ENCODE data around the gene CSK. TPM values are rescaled to one million over a fixed set of nuclear protein-coding genes. Genes with fewer than 3 reads are reported as not detected.
A peak's percentile ranks its signal among the peaks of the same experiment; 100 is the strongest.

Gene CSK
- polyA plus RNA-seq, 1 donor: 62.4 TPM

- no peak overlapping the region for H3K4me3 ChIP-seq (ENCODE audit: low read length)
- no CpG with 5 or more reads among the region's 12 CpGs for WGBS (ENCODE audit: insufficient coverage, low lambda C conversion rate)
- H3K27ac ChIP-seq (ENCODE audit: low read length): no peak overlapping the region
- peaks cover 57% of the 10 kb centered on the region for H3K4me1 ChIP-seq (ENCODE audit: control insufficient read depth, insufficient read depth, low read length)
- H3K27me3 ChIP-seq (ENCODE audit: control insufficient read depth, insufficient read depth, low read length): no peaks in the 10 kb centered on the region
- peaks cover 21% of the 10 kb centered on the region for H3K36me3 ChIP-seq (ENCODE audit: control insufficient read depth, insufficient read depth, low read length)
- no peak for DNase-seq
- no peaks in the 10 kb centered on the region for H3K9me3 ChIP-seq (ENCODE audit: control insufficient read depth, low read depth, low read length)
These were observed 11.5 kb downstream of the CSK start for GRCh38 chr15:74793135-74794028.

GRCh38 chr15:74794248-74794969 is 12.5 kb downstream of the CSK start:
- WGBS (ENCODE audit: insufficient coverage, low lambda C conversion rate): no CpG with 5 or more reads among the region's 9 CpGs
- Histone ChIP-seq H3K36me3 (ENCODE audit: control insufficient read depth, insufficient read depth, low read length) (peaks cover 30% of the 10 kb centered on the region), H3K4me1 (ENCODE audit: control insufficient read depth, insufficient read depth, low read length) (peaks cover 54% of the 10 kb centered on the region), H3K9me3 (ENCODE audit: control insufficient read depth, low read depth, low read length) (no peaks in the 10 kb centered on the region), H3K4me3 (ENCODE audit: low read length) (no peak overlapping the region), H3K27me3 (ENCODE audit: control insufficient read depth, insufficient read depth, low read length) (no peaks in the 10 kb centered on the region), H3K27ac (ENCODE audit: low read length) (no peak overlapping the region)
- DNase-seq: no peak

- H3K27me3 ChIP-seq (ENCODE audit: control insufficient read depth, insufficient read depth, low read length): no peaks in the 10 kb centered on the region
- no peak for DNase-seq
- no peak overlapping the region for H3K27ac ChIP-seq (ENCODE audit: low read length)
- H3K36me3 ChIP-seq (ENCODE audit: control insufficient read depth, insufficient read depth, low read length): peaks cover 36% of the 10 kb centered on the region
- WGBS (ENCODE audit: insufficient coverage, low lambda C conversion rate): no CpG with 5 or more reads among the region's 9 CpGs
- no peak overlapping the region for H3K4me3 ChIP-seq (ENCODE audit: low read length)
- no peaks in the 10 kb centered on the region for H3K9me3 ChIP-seq (ENCODE audit: control insufficient read depth, low read depth, low read length)
- peaks cover 55% of the 10 kb centered on the region for H3K4me1 ChIP-seq (ENCODE audit: control insufficient read depth, insufficient read depth, low read length)
These were observed 13.1 kb downstream of the CSK start for GRCh38 chr15:74794970-74795349.

- no peak for DNase-seq
- no peaks in the 10 kb centered on the region for H3K27me3 ChIP-seq (ENCODE audit: control insufficient read depth, insufficient read depth, low read length)
- H3K4me1 ChIP-seq (ENCODE audit: control insufficient read depth, insufficient read depth, low read length): peaks cover 52% of the 10 kb centered on the region
- H3K36me3 ChIP-seq (ENCODE audit: control insufficient read depth, insufficient read depth, low read length): peaks cover 44% of the 10 kb centered on the region
- no peaks in the 10 kb centered on the region for H3K9me3 ChIP-seq (ENCODE audit: control insufficient read depth, low read depth, low read length)
- no peak overlapping the region for H3K4me3 ChIP-seq (ENCODE audit: low read length)
- no peak overlapping the region for H3K27ac ChIP-seq (ENCODE audit: low read length)
- WGBS (ENCODE audit: insufficient coverage, low lambda C conversion rate): 80% methylated on average over 2 of the region's 14 CpGs
These were observed 14.2 kb downstream of the CSK start for GRCh38 chr15:74795966-74796625.

GRCh38 chr15:74798388-74799254 is 16.7 kb downstream of the CSK start:
- Histone ChIP-seq H3K4me1 (ENCODE audit: control insufficient read depth, insufficient read depth, low read length) (peaks cover 29% of the 10 kb centered on the region), H3K36me3 (ENCODE audit: control insufficient read depth, insufficient read depth, low read length) (peaks cover 59% of the 10 kb centered on the region), H3K9me3 (ENCODE audit: control insufficient read depth, low read depth, low read length) (no peaks in the 10 kb centered on the region), H3K27ac (ENCODE audit: low read length) (no peak overlapping the region), H3K27me3 (ENCODE audit: control insufficient read depth, insufficient read depth, low read length) (no peaks in the 10 kb centered on the region), H3K4me3 (ENCODE audit: low read length) (no peak overlapping the region)
- WGBS (ENCODE audit: insufficient coverage, low lambda C conversion rate): 100% methylated on average over 5 of the region's 25 CpGs
- DNase-seq: peak in 1 of 2 donors; percentile 38

- no peak overlapping the region for H3K27ac ChIP-seq (ENCODE audit: low read length)
- no peaks in the 10 kb centered on the region for H3K9me3 ChIP-seq (ENCODE audit: control insufficient read depth, low read depth, low read length)
- peaks cover 29% of the 10 kb centered on the region for H3K4me1 ChIP-seq (ENCODE audit: control insufficient read depth, insufficient read depth, low read length)
- no peaks in the 10 kb centered on the region for H3K27me3 ChIP-seq (ENCODE audit: control insufficient read depth, insufficient read depth, low read length)
- WGBS (ENCODE audit: insufficient coverage, low lambda C conversion rate): no CpG with 5 or more reads among the region's 16 CpGs
- H3K36me3 ChIP-seq (ENCODE audit: control insufficient read depth, insufficient read depth, low read length): peaks cover 66% of the 10 kb centered on the region
- H3K4me3 ChIP-seq (ENCODE audit: low read length): no peak overlapping the region
- no peak for DNase-seq
These were observed 17.5 kb downstream of the CSK start for GRCh38 chr15:74799255-74799855.

- H3K9me3 ChIP-seq (ENCODE audit: control insufficient read depth, low read depth, low read length): no peaks in the 10 kb centered on the region
- no peak overlapping the region for H3K27ac ChIP-seq (ENCODE audit: low read length)
- H3K27me3 ChIP-seq (ENCODE audit: control insufficient read depth, insufficient read depth, low read length): no peaks in the 10 kb centered on the region
- peaks cover 67% of the 10 kb centered on the region for H3K36me3 ChIP-seq (ENCODE audit: control insufficient read depth, insufficient read depth, low read length)
- peaks cover 27% of the 10 kb centered on the region for H3K4me1 ChIP-seq (ENCODE audit: control insufficient read depth, insufficient read depth, low read length)
- peak; percentile 81 to 88 for DNase-seq
- H3K4me3 ChIP-seq (ENCODE audit: low read length): no peak overlapping the region
- WGBS (ENCODE audit: insufficient coverage, low lambda C conversion rate): no CpG with 5 or more reads among the region's 18 CpGs
These were observed 18.1 kb downstream of the CSK start for GRCh38 chr15:74799856-74800558.

- Histone ChIP-seq H3K27me3 (ENCODE audit: control insufficient read depth, insufficient read depth, low read length) (no peaks in the 10 kb centered on the region), H3K9me3 (ENCODE audit: control insufficient read depth, low read depth, low read length) (no peaks in the 10 kb centered on the region), H3K4me3 (ENCODE audit: low read length) (no peak overlapping the region), H3K36me3 (ENCODE audit: control insufficient read depth, insufficient read depth, low read length) (peaks cover 65% of the 10 kb centered on the region), H3K27ac (ENCODE audit: low read length) (no peak overlapping the region), H3K4me1 (ENCODE audit: control insufficient read depth, insufficient read depth, low read length) (peaks cover 27% of the 10 kb centered on the region)
- 73% methylated on average over 2 of the region's 20 CpGs for WGBS (ENCODE audit: insufficient coverage, low lambda C conversion rate)
- DNase-seq: no peak
These were observed 18.7 kb downstream of the CSK start for GRCh38 chr15:74800559-74801094.

Measured in large intestine (tissue), 3 donors.